22Rv1 (cell line): ENCODE data around the gene CERS1.

Source experiments
- CTCF ChIP-seq: fragments of 450-650 bp; IDR thresholded peaks from 2 replicates; pipeline ENCODE4 v1.5.1; 2017; ENCODE audit warnings: mild to moderate bottlenecking
- ZFX ChIP-seq: fragments of 450-650 bp; IDR thresholded peaks from 2 replicates; pipeline ENCODE4 v1.6.1; 2017; ENCODE audit warnings: antibody characterized with exemption, borderline replicate concordance

- TF ChIP-seq CTCF: no peak
- TF ChIP-seq ZFX: no peak
Measured at GRCh38 chr19:18867751-18868150, 28.2 kb downstream of the CERS1 start.
